ENCODE results near the gene FHAD1.

Gene FHAD1

DNA sequence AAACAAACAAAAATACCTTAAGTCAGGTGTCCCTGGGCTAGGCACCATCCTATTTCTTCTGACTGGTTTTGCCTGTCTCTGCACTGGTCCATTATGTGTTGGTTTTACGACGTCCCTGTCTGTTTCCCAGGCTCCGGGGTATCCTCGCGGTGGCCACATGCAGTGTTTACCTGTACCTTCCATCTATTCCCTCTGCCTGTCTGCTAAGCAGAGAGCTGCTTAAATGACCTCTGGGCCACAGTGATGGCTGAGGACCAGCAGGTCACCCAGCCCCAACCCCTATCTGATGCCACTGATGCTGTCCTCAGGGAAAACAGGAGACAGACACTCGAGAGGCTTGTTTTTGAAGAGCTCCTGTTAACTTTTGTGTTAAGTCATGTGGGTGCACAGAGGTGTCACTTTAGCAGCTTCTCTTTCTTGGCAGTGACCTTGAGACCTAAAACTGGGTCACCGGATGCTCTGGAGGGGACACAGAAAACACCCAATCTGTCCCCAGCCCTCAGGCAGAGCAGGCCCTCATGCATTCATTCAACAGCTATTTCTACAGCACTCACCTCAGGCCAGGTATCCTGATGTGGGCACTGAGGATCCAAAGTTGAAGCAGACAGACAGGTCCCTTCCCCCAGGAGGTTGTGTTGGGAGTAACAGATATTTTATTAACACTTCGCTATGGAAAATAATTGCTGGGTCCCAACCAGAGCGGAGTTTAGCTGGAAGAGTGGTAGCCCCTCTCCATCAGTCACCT is 158.3 kb downstream of the FHAD1 start:
- no peak for DNase-seq

DNA sequence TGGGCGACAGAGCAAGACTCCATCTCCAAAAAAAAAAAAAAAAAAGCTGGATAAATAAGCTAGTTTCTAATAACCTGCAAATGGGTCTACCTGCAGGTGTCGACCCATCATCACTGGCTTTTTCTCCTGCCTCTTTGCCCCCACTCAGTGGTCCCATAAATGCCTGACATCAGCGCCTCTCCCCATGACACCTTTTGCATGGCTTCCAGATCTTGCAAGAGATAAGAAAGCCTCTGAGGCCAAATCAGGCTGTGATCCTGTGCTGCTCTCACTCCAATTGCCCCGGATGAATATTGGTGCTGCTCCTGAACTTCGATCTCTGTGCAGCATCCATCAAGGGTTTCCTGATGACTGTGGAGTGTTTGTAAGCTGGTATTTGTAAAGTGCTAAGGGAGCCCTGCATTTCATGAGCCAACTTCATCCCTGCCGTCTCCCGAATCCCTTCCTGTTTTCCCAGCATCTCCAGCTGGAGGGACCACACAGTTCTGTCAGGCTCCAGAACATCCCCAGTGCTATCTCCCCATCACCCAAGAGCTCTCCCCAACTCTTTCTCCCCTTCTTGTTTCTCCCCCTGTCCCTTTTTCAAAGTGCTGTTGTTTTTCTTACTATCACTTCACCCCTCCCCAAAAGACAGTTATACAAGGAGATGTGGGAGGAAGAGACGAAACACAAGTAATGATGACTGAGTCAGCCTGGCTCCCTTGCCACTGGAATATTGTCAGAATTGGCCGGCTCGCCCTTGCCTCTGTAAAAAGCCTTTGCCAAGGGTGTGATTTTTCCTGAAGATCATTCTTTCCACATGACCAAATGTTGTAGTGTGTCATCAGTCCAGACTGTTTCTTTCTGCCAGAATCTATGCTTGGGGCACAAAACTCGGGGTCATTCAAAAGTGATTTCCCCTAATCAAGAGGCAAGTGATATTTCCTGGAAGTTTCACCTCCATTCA is 159.9 kb downstream of the FHAD1 start:
- DNase-seq = peak; percentile 78

DNA sequence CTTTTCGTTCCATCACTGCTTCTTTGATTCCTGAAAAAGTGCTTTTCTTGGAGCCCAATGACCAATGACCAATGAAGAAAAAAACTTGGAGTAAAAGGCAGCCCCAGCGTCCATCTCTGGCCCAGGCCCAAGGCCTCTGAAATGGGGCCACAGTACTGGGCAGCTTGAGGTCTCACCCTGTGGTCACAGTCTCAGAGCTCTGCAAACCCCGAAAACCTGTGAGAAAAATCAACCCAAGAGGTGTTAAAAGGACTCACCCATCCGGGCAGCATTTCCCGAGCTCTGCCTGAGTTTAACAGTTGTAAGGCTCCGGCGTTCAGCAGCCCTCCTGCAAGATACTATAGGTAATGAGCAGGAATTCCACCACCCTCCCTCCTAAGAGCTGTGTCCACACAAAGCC is 160.6 kb downstream of the FHAD1 start:
- DNase-seq = no peak

DNA sequence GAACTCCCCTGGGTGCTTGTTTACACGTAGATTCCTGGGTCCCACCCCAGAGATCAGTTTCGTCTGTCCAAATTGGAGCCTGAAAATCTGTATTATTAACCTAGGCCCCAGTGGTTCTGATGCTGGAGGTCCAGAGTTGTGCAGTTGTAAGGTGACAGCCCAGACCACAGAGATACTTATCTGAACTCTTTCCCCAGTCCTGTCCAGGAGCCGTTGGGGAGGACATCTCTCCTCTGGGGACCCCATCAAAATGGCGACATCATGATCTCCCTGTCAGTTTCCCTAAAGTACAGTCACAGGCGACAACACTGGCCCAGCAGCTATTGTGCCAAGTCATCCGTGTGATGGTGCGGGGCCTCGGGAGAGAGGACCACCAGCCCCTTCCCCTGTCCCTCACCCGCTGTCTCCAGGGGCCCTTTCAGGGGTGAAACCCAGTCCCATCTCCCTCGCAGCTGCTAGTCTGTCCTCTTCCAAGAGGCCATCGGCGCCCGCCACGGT is 161.9 kb downstream of the FHAD1 start:
- no peak for DNase-seq

DNA sequence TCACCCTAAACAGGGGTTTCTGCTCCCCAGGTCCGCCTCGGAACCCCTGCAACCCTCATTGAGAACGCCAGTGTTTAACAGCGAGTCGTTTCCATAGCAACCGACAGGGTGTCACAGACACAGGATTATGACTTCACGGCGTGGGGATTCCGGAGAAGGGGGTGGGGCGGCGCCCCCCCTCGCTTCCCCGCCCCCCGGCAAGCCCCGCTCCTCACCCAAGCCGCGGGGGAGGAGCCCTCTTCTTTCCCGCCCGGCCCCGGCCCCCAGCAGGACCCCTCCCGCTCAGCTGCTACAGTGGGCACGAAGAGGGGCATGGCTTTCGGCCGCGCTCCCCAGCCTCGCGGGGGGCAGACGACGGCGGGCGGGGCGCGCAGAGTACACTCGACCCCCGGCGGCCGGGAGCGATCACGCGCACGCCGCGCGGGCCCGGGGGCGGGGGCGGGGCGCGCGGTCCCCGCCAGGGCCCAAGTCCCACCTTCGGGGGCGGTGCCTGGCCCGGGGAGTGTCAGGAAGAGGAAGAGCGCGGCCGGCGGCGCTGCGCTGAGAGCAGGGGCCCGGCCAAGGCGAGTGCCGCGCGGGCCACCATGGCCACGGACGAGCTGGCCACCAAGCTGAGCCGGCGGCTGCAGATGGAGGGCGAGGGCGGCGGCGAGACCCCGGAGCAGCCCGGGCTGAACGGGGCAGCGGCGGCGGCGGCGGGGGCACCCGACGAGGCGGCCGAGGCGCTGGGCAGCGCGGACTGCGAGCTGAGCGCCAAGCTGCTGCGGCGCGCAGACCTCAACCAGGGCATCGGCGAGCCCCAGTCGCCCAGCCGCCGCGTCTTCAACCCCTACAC is 162.6 kb downstream of the FHAD1 start, which contains the start of gene EFHD2:
Gene EFHD2, plus strand, starts transcription at position 501 of the 835 bp plus-strand sequence. Its CDS starts 84 bp downstream, at position 585.
- peak; percentile 70 for DNase-seq

DNA sequence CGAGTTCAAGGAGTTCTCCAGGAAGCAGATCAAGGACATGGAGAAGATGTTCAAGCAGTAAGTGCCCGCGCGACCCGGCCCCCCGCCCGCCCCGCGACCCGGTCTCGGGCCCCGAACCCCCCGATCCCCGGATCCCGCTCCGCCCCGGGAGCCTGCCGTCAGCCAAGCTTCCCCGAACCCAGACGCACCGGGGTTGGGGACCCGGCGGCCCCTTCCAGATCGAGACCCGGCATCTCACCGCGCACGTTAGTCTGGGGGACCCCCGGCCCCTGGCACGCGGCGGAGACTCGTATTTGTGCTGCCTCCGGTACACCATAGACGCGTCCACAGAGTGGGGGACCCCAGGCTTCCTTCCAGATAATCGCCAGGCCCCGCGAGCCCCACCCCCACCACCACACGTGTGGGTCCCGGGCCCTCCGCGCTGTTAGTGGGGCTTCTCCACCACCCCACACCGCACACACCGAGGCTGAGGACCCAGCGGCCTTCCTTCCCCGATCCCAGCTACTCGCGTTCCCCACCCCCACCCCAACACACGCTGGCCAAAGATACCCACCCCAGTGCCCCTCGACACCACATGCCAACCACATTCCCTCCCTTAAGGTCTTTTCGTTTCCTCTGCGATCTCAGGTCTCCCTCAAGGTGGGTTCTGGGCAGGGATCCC is 163.3 kb downstream of the FHAD1 start:
- DNase-seq = no peak

DNA sequence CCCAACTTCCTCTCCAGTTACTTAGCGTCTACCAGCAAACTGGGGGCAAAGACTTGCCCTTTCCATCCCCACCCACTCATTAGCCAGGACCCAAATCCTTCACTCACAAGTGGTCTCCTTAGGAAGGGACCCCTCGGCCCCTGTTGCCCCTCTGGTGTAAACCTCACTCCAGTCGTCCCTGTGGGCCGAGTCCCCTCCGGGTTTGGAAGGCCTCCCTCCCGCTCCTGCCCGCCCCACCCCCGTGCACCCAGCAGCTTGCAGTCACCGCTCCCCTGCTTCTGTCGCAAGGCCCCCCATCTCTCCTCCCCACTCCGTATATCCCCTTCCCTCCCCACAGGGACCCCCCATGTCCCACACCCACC is 163.8 kb downstream of the FHAD1 start:
- no peak for DNase-seq

DNA sequence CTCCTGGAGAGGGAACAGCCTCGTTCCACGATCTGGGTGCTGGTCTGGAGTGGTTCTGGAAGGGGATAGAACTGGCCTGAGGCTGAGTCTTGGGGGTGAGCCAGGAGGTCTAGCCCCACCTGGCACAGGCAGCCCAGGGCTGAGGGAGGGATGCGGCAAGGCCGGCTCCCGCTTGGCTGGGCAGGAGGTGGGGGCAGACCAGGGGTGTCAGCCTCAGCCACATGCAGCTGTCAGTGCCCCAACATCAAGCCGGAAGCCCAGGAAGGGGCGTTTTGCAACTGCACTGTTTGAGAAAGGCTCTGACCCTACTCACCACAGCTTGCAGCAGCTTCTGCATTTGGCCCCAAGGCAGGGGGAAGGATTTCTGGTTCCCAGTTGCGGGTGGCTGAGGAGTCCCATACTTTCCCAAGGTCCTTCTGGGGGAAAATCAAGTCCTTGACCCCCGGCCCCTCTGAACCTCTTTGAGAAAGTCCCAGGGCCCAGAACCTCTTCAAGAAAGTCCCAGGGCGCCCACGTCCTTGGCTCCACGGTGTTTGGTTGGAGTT is 164.6 kb downstream of the FHAD1 start:
- DNase-seq = no peak

DNA sequence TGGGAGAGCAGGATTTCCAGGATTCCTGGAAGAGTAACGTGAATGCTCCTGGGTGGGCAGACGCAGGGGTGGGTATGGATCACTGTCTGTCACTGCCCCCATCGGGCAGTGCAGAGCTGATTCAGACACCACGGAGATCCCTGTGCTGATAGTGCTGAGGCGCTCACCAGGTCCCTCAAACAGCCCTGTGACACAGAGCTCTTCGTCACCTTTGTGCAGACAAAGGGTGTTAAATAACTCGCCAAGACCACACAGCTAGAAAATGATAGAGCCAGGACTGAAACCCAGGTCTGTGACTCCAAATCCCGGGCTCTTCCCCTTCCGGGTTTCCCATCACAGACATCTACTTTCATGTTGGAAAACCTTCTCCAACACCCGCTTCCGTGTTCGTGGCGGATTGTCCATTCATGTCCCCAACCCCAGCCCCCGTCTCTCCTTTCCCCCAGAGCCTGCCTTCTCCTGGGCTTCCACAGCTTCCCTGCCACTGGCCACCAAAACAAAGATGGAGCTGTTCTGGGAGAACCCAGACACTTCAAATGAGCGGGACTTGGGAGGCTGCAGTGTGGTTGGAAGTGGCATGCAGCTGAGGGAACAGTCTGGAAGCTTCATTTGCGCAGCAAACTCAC is 165.3 kb downstream of the FHAD1 start:
- DNase-seq = peak; percentile 38

DNA sequence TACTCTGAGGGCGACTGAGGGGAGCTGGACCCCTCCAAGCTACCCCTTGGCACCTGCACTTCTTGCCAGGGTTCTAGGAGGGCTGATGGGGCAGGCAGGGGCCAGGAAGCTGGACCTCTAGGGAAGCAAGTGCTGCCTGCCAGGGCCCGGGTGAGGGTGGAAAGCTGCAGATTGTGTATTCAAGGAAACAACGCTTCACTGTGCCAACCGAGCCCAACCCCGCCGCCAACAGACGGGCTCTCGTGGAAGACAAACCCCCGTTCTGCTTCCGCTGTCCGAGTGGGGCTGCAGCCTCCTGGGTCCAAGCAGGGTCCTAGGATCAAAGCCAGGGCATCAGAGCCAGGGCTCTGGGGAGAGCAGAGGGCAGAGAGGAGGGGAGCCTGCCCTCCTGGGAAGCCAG is 165.8 kb downstream of the FHAD1 start:
- no peak for DNase-seq

DNA sequence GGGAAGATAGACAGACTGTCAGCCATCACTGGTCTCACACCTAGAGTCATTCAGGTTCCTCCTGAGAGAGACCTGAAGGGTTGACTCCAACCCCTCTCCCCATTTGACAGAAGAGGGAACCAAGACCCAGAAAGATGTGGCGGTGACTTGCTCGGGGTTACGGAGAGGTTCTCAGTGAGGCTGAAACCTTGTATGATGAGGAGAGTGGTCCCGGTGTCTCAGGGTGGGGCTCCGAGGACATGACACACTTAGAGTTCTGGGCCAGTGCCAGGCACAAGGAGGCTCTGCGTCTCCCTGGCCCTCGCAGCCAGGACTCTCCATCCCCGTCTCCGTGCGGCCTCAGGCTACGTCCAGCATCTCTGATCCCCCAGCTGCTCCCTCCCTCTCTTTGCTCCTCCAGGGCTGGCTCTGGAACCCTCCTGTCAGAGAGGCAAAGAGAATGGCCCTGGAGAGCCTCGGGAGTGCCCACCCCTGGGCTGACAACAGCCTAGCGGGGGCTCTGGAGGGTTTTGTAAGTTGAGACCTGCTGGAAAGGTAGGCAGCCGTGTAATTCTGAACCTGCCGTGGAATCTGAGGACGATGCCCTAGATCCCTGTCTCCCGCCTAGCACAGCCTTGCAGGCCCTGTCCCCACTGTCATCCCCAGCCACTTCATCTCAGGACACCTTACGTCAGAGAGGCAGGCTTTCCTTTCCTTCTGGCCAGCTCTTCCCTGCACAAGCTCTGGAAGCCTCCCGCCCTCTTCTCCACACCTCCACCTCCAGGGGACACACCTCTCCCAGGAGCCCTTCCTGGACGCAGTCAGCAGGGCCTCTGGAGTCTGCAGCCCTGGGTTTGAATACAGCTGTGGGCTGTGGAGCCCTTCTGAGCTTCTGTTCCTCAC is 166.8 kb downstream of the FHAD1 start:
- no peak for DNase-seq

DNA sequence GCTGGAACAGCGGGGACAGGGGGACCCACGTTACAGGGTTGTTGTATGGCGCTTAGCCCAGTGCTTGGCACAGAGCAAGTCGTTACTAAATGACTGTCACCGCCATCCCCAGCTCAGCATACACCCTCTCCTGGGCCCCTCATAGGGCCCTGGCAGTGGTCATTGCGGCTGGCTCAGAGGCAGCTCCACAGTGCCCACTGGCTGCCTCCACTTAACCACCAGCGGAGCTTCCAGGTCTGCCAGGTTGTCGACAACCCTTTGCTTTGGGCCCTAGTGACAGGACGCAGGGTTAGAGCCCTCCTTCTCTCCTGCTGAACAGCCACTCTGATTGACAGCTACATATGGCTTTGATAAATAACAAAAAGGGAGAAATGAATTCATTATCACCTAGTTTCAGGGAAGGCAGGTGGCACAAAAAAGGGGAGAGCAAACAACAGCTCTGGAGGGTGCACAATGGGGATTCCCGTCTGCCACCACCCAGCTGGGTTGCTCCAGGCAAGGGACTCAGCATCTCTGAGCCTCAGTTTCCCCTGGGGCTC is 167.5 kb downstream of the FHAD1 start:
- DNase-seq = no peak

DNA sequence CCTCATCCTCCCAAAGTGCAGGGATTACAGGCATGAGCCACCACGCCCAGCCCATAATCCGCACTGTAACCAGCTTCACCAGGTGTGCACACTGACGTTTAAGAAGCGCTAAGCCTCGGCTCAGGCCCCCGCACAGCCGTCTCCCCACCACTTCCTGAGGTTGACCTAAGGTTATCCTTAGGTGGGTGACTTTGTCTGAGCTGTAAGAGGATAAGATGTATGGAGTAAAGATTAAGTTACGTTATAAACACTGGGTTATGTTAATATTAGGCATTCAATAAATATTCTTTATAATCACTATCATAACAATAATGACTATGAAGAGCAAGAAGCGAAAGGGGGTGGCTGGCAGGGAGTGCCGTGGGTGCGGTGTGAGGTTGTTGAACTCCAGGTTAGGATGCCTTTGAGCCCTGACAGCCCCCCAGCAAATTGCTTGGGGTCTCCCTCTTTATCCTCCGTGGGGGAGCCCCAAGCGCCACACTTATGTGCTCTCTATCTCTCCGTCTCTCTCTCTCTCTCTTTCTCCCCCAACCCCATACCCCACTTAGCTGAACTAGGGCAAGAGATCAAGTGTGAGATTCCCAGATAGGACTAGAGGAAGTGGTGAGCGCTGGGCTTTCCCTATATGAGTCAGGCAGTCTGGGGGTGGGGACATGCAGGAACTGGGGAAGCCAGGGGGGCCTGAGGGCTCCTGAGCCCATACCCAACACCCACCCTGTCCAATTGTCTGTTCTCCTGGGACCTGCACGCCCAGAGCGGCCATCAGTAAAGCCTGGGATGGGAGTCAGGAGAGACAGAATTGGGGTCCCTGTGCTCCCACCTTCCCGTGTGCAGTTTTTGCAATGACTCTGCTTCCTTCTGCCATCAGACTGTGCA is 170.3 kb downstream of the FHAD1 start:
- DNase-seq = peak; percentile 66

DNA sequence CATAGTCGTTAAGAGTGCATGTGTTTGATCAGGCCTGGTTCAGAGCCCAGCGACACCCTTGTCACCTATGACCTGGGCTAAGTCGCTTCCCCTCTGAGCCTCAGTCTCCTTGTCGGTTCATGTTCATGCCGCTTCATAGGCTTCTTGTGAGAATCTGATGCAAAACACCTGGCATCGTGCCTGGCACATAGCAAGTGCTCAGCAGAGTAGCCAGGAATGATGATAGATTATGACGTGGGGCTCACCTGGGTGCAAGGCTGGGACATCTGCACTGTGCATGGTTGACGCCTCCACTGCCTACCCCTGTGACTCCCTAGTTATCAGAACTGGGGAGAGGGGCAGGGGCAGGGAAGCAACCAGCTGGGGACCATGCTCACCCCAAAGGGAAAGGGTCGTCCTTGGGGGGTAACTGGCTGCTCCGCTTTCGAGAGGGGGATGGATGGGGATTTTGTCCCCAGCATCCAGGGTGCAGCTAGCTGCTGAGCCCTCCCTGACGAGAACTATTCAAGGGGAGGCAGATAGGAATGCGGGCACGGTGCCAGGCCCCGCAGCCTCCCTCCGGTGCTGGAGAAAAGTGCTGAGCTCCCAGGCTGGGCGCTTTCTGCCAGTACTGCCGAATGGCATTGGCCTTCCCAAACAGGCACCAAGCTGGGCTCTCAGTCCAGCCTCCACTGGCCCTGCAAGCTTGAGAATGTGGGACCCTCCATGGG is 171.9 kb downstream of the FHAD1 start:
- DNase-seq = peak; percentile 21

DNA sequence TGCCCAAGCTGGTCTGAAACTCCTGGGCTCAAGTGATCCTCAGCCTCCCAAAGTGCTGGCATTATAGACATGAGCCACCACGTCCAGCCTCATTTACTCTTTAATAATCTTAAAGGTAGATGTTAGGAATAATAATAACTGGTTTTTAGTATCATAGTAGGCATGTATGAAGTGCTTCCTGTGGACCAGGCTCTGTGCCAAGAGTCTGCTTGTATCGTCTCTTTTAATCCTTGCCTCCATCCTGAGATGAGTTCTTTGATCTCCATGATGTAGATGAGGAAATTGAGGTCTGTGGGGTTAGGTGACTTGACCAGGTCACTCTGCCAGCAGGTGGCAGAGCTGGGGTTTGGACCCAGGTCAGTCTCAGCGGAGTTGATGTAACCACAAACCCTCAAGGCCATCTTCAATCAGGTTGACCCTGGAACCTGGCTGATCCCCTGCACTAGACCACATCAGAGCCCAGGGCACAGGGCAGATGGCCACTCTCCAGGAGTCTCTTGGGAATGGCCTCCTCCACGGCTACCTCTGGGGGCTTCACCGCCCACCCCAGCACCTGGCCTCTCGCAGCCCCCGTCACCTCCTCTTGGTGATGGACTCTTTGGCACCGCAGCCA is 173.9 kb downstream of the FHAD1 start:
- DNase-seq = no peak

DNA sequence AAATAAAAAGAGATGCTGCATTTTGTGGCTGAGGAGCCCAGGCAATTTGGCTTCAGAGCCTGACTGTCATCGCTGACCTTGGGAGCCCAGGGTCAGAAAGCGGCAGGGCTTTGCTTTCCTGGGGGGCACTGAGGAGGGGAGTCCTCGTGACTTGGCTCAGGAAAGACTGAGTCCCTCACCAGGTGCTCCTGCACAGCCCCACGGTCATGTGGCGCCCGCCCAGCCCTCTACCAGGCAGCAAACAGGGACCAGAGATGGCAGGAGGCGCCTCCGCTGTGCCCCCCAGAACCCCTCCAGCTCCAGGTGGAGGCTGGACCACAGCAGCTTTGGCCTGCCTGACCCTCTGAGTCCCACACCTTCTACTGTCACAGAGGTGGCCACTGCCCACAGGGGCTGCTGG is 175.8 kb downstream of the FHAD1 start:
- no peak for DNase-seq

DNA sequence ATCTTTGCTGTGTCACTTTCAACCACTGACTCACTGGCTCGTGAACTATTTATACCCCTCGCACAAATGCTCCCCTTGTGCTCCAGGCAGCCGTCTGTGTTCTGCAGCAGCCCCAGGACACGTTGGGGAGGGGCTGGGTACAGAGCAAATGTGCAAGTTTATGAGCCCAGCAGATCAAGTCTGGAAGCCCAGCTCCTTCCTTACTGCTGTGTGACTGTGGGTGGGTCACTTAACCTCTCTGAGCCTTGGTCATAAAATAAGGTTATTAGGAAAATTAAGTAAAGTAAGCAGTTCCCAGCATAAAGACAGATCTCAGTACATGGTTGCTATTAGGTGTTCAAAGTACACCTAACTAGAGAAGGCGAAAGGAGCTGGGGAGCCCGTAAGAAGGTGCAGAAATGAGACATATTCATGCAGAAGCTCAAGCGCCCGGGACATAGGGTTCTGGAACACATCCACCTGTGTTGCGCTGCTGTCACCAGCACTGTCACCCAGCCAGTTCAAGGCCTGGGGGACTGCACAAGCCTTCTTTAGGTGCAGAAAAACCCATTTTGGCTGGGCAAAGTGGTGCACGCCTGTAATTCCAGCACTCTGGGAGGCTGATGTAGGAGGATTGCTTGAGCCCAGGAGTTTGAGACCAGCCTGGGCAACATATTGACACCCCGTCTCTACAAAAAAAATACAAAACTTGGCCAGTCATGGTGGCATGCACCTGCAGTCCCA is 176.5 kb downstream of the FHAD1 start:
- DNase-seq = no peak

Measured in fibroblast of skin of right quadriceps (primary cell).